ENCODE results near the gene UBE3D.

DNA sequence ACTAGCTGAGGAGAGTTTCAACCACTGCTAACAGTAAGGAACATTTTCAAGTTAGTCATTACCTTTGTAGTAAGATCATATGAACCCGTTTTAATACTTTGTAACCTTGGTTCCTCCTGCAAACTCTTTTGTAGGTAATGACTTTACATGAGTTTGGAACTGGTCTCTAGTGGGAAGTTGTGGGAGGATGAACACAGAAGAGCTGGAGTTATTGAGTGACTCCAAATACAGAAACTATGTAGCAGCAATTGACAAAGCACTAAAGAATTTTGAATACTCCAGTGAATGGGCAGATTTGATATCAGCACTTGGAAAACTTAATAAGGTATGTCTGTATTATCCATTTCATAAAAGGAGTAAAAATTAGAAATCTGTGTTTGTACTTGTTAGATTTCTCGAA is 31.1 kb upstream of the UBE3D start:
- TF ChIP-seq, protein P1, sequence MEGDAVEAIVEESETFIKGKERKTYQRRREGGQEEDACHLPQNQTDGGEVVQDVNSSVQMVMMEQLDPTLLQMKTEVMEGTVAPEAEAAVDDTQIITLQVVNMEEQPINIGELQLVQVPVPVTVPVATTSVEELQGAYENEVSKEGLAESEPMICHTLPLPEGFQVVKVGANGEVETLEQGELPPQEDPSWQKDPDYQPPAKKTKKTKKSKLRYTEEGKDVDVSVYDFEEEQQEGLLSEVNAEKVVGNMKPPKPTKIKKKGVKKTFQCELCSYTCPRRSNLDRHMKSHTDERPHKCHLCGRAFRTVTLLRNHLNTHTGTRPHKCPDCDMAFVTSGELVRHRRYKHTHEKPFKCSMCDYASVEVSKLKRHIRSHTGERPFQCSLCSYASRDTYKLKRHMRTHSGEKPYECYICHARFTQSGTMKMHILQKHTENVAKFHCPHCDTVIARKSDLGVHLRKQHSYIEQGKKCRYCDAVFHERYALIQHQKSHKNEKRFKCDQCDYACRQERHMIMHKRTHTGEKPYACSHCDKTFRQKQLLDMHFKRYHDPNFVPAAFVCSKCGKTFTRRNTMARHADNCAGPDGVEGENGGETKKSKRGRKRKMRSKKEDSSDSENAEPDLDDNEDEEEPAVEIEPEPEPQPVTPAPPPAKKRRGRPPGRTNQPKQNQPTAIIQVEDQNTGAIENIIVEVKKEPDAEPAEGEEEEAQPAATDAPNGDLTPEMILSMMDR (IDR thresholded peaks at IDR 0.05): no peak
- TF ChIP-seq TP53 (CRISPR knock-in tag; IDR thresholded peaks at IDR 0.05) (no peak), NFE2L1 (CRISPR knock-in tag; IDR thresholded peaks at IDR 0.05) (no peak), GABPB1 (CRISPR knock-in tag; IDR thresholded peaks at IDR 0.05) (no peak), ZNF121 (CRISPR knock-in tag; IDR thresholded peaks at IDR 0.05) (no peak), FOXJ3 (CRISPR knock-in tag; IDR thresholded peaks at IDR 0.05; ENCODE audit: borderline replicate concordance) (no peak), OVOL2 (CRISPR knock-in tag; IDR thresholded peaks at IDR 0.05; ENCODE audit: borderline replicate concordance) (no peak), JUN (CRISPR knock-in tag; IDR thresholded peaks at IDR 0.05) (no peak), ETV6 (CRISPR knock-in tag; IDR thresholded peaks at IDR 0.05) (no peak)
- TF ChIP-seq, protein P2, sequence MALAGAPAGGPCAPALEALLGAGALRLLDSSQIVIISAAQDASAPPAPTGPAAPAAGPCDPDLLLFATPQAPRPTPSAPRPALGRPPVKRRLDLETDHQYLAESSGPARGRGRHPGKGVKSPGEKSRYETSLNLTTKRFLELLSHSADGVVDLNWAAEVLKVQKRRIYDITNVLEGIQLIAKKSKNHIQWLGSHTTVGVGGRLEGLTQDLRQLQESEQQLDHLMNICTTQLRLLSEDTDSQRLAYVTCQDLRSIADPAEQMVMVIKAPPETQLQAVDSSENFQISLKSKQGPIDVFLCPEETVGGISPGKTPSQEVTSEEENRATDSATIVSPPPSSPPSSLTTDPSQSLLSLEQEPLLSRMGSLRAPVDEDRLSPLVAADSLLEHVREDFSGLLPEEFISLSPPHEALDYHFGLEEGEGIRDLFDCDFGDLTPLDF (CRISPR knock-in tag; IDR thresholded peaks at IDR 0.05): no peak
- TF ChIP-seq, protein P3, sequence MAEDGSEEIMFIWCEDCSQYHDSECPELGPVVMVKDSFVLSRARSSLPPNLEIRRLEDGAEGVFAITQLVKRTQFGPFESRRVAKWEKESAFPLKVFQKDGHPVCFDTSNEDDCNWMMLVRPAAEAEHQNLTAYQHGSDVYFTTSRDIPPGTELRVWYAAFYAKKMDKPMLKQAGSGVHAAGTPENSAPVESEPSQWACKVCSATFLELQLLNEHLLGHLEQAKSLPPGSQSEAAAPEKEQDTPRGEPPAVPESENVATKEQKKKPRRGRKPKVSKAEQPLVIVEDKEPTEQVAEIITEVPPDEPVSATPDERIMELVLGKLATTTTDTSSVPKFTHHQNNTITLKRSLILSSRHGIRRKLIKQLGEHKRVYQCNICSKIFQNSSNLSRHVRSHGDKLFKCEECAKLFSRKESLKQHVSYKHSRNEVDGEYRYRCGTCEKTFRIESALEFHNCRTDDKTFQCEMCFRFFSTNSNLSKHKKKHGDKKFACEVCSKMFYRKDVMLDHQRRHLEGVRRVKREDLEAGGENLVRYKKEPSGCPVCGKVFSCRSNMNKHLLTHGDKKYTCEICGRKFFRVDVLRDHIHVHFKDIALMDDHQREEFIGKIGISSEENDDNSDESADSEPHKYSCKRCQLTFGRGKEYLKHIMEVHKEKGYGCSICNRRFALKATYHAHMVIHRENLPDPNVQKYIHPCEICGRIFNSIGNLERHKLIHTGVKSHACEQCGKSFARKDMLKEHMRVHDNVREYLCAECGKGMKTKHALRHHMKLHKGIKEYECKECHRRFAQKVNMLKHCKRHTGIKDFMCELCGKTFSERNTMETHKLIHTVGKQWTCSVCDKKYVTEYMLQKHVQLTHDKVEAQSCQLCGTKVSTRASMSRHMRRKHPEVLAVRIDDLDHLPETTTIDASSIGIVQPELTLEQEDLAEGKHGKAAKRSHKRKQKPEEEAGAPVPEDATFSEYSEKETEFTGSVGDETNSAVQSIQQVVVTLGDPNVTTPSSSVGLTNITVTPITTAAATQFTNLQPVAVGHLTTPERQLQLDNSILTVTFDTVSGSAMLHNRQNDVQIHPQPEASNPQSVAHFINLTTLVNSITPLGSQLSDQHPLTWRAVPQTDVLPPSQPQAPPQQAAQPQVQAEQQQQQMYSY (CRISPR knock-in tag; IDR thresholded peaks at IDR 0.05): no peak
- TF ChIP-seq, protein P4, sequence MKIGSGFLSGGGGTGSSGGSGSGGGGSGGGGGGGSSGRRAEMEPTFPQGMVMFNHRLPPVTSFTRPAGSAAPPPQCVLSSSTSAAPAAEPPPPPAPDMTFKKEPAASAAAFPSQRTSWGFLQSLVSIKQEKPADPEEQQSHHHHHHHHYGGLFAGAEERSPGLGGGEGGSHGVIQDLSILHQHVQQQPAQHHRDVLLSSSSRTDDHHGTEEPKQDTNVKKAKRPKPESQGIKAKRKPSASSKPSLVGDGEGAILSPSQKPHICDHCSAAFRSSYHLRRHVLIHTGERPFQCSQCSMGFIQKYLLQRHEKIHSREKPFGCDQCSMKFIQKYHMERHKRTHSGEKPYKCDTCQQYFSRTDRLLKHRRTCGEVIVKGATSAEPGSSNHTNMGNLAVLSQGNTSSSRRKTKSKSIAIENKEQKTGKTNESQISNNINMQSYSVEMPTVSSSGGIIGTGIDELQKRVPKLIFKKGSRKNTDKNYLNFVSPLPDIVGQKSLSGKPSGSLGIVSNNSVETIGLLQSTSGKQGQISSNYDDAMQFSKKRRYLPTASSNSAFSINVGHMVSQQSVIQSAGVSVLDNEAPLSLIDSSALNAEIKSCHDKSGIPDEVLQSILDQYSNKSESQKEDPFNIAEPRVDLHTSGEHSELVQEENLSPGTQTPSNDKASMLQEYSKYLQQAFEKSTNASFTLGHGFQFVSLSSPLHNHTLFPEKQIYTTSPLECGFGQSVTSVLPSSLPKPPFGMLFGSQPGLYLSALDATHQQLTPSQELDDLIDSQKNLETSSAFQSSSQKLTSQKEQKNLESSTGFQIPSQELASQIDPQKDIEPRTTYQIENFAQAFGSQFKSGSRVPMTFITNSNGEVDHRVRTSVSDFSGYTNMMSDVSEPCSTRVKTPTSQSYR (CRISPR knock-in tag; IDR thresholded peaks at IDR 0.05): no peak
